Stimulated activated CD8-positive, alpha-beta memory T cell treated with anti-CD3 and anti-CD28 coated beads, Interleukin-4, amount 100 ng/mL, for 24 hours (primary cell): ENCODE measurements around the gene SEMA3G.

Experiments used
- DNase-seq: peaks from one replicate; pipeline ENCODE4 v3.0.0-alpha.2; 2020; ENCODE audit warnings: low read depth

Gene SEMA3G

GRCh38 chr3:52444860-52445793, at the start of gene SEMA3G:
TSS of gene SEMA3G (minus strand) at chr3:52445103. CDS start at chr3:52445027, 76 bp downstream.
- peak; percentile 68 for DNase-seq

GRCh38 chr3:52494445-52494844, 49.5 kb upstream of the SEMA3G start:
- DNase-seq: no peak

- no peak for DNase-seq
These were observed 48.5 kb upstream of the SEMA3G start for GRCh38 chr3:52493232-52494017.

GRCh38 chr3:52492059-52492458, 47.2 kb upstream of the SEMA3G start:
- no peak for DNase-seq

GRCh38 chr3:52490939-52491526, 46.1 kb upstream of the SEMA3G start:
- no peak for DNase-seq

GRCh38 chr3:52490035-52490938, 45.4 kb upstream of the SEMA3G start:
- no peak for DNase-seq

- no peak for DNase-seq
These were observed 44.5 kb upstream of the SEMA3G start for GRCh38 chr3:52489453-52489852.

GRCh38 chr3:52488746-52489145, 43.8 kb upstream of the SEMA3G start:
- DNase-seq: no peak

- no peak for DNase-seq
These were observed 43.1 kb upstream of the SEMA3G start for GRCh38 chr3:52487788-52488691.

- DNase-seq: no peak
These were observed 42.3 kb upstream of the SEMA3G start for GRCh38 chr3:52487050-52487787.

GRCh38 chr3:52484680-52485461, 40.0 kb upstream of the SEMA3G start:
- no peak for DNase-seq

- DNase-seq: no peak
These were observed 38.9 kb upstream of the SEMA3G start for GRCh38 chr3:52483577-52484381.

GRCh38 chr3:52483081-52483480, 38.2 kb upstream of the SEMA3G start:
- no peak for DNase-seq

GRCh38 chr3:52481819-52482521, 37.1 kb upstream of the SEMA3G start:
- no peak for DNase-seq

GRCh38 chr3:52480768-52481715, 36.1 kb upstream of the SEMA3G start:
- no peak for DNase-seq

GRCh38 chr3:52479877-52480575, 35.1 kb upstream of the SEMA3G start:
- DNase-seq: no peak
